ENCODE measurements around the gene SCN1A. TPM values are rescaled to one million over a fixed set of nuclear protein-coding genes. Genes with fewer than 3 reads are reported as not detected.

Gene SCN1A
- polyA plus RNA-seq, 3 donors: not detected

GRCh38 chr2:166070231-166070630 is 57.6 kb downstream of the SCN1A start:
- WGBS (ENCODE audit: insufficient coverage): no CpG with 5 or more reads among the region's 3 CpGs
- TF ChIP-seq CTCF (IDR thresholded peaks at IDR 0.05): no peak
- Histone ChIP-seq H3K27ac (ENCODE audit: low read depth in 1 of 2, low read length in 2 of 2) (no peak overlapping the region), H3K4me3 (replicated peaks in 1 of 3; ENCODE audit: low read depth in 2 of 3, low read length in 3 of 3) (no peak overlapping the region), H3K9me3 (replicated peaks in 1 of 2; ENCODE audit: control insufficient read depth in 1 of 2, insufficient read depth in 1 of 2, low read length in 2 of 2) (no peaks in the 10 kb centered on the region), H3K9ac (ENCODE audit: insufficient read depth, low read length, poor library complexity, severe bottlenecking) (no peak overlapping the region), H3K79me2 (ENCODE audit: insufficient read depth, low read length) (no peaks in the 10 kb centered on the region), H3K4me2 (replicated peaks; ENCODE audit: extremely low read depth, low read length, poor library complexity, severe bottlenecking) (no peak overlapping the region), H3K36me3 (replicated peaks in 1 of 2; ENCODE audit: control insufficient read depth in 1 of 2, insufficient read depth in 2 of 2, low read length in 2 of 2) (no peaks in the 10 kb centered on the region), H4K20me1 (ENCODE audit: insufficient read depth, low read length) (no peaks in the 10 kb centered on the region), H3K27me3 (ENCODE audit: control insufficient read depth in 2 of 2, insufficient read depth in 2 of 2, low read length in 2 of 2) (no peaks in the 10 kb centered on the region), H2AFZ (ENCODE audit: insufficient read depth, low read depth, low read length, poor library complexity, severe bottlenecking) (no peak overlapping the region), H3K4me1 (ENCODE audit: control insufficient read depth in 1 of 2, insufficient read depth in 2 of 2, low read length in 2 of 2) (peaks cover 14 to 15% of the 10 kb centered on the region in 2 donors)
- Mint-ChIP-seq H3K27ac (no peak overlapping the region), H3K27me3 (ENCODE audit: low read depth in 3 of 3) (peaks cover 0 to 3% (median 2%) of the 10 kb centered on the region in 3 donors), H3K4me3 (no peak overlapping the region), H3K9me3 (peaks cover 0 to 2% (median 0%) of the 10 kb centered on the region in 7 donors), H3K4me1 (peaks cover 9% of the 10 kb centered on the region), H3K36me3 (no peaks in the 10 kb centered on the region)
- DNase-seq: no peak
- intact Hi-C loops (cut with micrococcal nuclease): no loop called here

DNA sequence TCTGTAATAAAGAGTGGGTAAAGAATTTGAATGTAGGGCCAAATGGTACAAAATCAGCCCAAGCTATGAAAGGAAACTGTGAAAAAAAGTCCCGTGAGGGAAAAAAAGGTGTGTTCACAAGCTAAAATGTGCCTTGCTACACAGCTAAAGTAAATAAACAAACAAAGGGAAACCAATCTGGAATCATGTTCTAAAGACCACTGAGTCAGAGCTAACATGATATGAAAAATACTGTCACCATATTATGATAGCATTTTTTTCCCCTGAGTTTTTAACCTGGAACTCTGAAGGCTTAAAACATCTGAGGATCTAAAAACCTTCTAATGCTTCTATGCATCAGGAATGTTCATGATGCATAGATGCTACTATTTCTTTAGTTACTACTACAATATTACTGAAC is 58.8 kb downstream of the SCN1A start:
- H3K36me3 Mint-ChIP-seq: no peaks in the 10 kb centered on the region
- H3K4me1 ChIP-seq (ENCODE audit: control insufficient read depth in 1 of 2, insufficient read depth in 2 of 2, low read length in 2 of 2): peaks cover 14 to 15% of the 10 kb centered on the region in 2 donors
- no peaks in the 10 kb centered on the region for H3K27me3 ChIP-seq (ENCODE audit: control insufficient read depth in 2 of 2, insufficient read depth in 2 of 2, low read length in 2 of 2)
- no peak for DNase-seq
- intact Hi-C loops (cut with micrococcal nuclease): no loop called here
- peaks cover 9% of the 10 kb centered on the region for H3K4me1 Mint-ChIP-seq
- H3K36me3 ChIP-seq (replicated peaks in 1 of 2; ENCODE audit: control insufficient read depth in 1 of 2, insufficient read depth in 2 of 2, low read length in 2 of 2): no peaks in the 10 kb centered on the region
- H3K9ac ChIP-seq (ENCODE audit: insufficient read depth, low read length, poor library complexity, severe bottlenecking): no peak overlapping the region
- no peak overlapping the region for H3K27ac ChIP-seq (ENCODE audit: low read depth in 1 of 2, low read length in 2 of 2)
- no peak overlapping the region for H3K4me3 ChIP-seq (replicated peaks in 1 of 3; ENCODE audit: low read depth in 2 of 3, low read length in 3 of 3)
- H3K27ac Mint-ChIP-seq: no peak overlapping the region
- no CpG with 5 or more reads among the region's 1 CpG for WGBS (ENCODE audit: insufficient coverage)
- no peaks in the 10 kb centered on the region for H4K20me1 ChIP-seq (ENCODE audit: insufficient read depth, low read length)
- peaks cover 0 to 2% (median 0%) of the 10 kb centered on the region in 7 donors for H3K9me3 Mint-ChIP-seq
- TF ChIP-seq CTCF (IDR thresholded peaks at IDR 0.05): no peak
- no peak overlapping the region for H3K4me3 Mint-ChIP-seq
- peaks cover 0 to 3% (median 2%) of the 10 kb centered on the region in 3 donors for H3K27me3 Mint-ChIP-seq (ENCODE audit: low read depth in 3 of 3)
- H3K9me3 ChIP-seq (replicated peaks in 1 of 2; ENCODE audit: control insufficient read depth in 1 of 2, insufficient read depth in 1 of 2, low read length in 2 of 2): no peaks in the 10 kb centered on the region
- no peaks in the 10 kb centered on the region for H3K79me2 ChIP-seq (ENCODE audit: insufficient read depth, low read length)
- H3K4me2 ChIP-seq (replicated peaks; ENCODE audit: extremely low read depth, low read length, poor library complexity, severe bottlenecking): no peak overlapping the region
- H2AFZ ChIP-seq (ENCODE audit: insufficient read depth, low read depth, low read length, poor library complexity, severe bottlenecking): no peak overlapping the region

All from CD14-positive monocyte (primary cell).